H9 (cell line): ENCODE data around the gene PSMA4. TPM values are rescaled to one million over a fixed set of nuclear protein-coding genes. Genes with fewer than 3 reads are reported as not detected.
A peak's percentile ranks its signal among the peaks of the same experiment; 100 is the strongest.

Source experiments
- DNase-seq: peaks from one replicate; pipeline ENCODE4 v3.0.0-alpha.2; 2017
- H2AFZ ChIP-seq: one replicate; pipeline ENCODE4 v1.6.1; 2013; ENCODE audit warnings: mild to moderate bottlenecking, low read length, control low read depth, moderate library complexity
- H2AK5ac ChIP-seq: 2 replicates; pipeline ENCODE4 v1.6.1; 2013; ENCODE audit warnings: low read length, control low read depth, mixed read lengths; ENCODE audit not compliant: insufficient read length
- H2BK120ac ChIP-seq: one replicate; pipeline ENCODE4 v1.6.1; 2013; ENCODE audit warnings: low read depth, mild to moderate bottlenecking, low read length, control low read depth, inconsistent platforms; ENCODE audit not compliant: poor library complexity, severe bottlenecking
- H2BK12ac ChIP-seq: 2 replicates; pipeline ENCODE4 v1.6.1; 2013; ENCODE audit warnings: low read length, control low read depth, mixed read lengths, low read depth; ENCODE audit not compliant: insufficient read length
- H2BK15ac ChIP-seq: 2 replicates; pipeline ENCODE4 v1.6.1; 2013; ENCODE audit warnings: low read depth, low read length, control low read depth
- H2BK20ac ChIP-seq: one replicate; pipeline ENCODE4 v1.6.1; 2013; ENCODE audit warnings: low read depth, mild to moderate bottlenecking, low read length, control low read depth, inconsistent platforms; ENCODE audit not compliant: poor library complexity, severe bottlenecking
- H2BK5ac ChIP-seq: 2 replicates; pipeline ENCODE4 v1.6.1; 2013; ENCODE audit warnings: low read length, control low read depth, mixed read lengths; ENCODE audit not compliant: insufficient read length
- H3K14ac ChIP-seq: 2 replicates; pipeline ENCODE4 v1.6.1; 2013; ENCODE audit warnings: low read length, control low read depth; ENCODE audit not compliant: insufficient read depth
- H3K18ac ChIP-seq: 2 replicates; pipeline ENCODE4 v1.6.1; 2013; ENCODE audit warnings: low read depth, mild to moderate bottlenecking, mixed read lengths, low read length, control low read depth; ENCODE audit not compliant: insufficient read length
- H3K23ac ChIP-seq: 2 replicates; pipeline ENCODE4 v1.6.1; 2013; ENCODE audit warnings: low read length, control low read depth, mixed read lengths, low read depth; ENCODE audit not compliant: insufficient read length
- H3K23me2 ChIP-seq: 2 replicates; pipeline ENCODE4 v1.6.1; 2013; ENCODE audit warnings: low read depth, mild to moderate bottlenecking, mixed read lengths, low read length, control low read depth; ENCODE audit not compliant: insufficient read length, poor library complexity, severe bottlenecking
- H3K27ac ChIP-seq: 2 replicates; pipeline ENCODE4 v1.5.1; 2013; ENCODE audit warnings: low read length, control low read depth, mixed read lengths, low read depth; ENCODE audit not compliant: insufficient read length
- H3K27me3 ChIP-seq: 2 replicates; pipeline ENCODE4 v1.6.1; 2013; ENCODE audit warnings: low read length, control low read depth, inconsistent platforms; ENCODE audit not compliant: insufficient read depth
- H3K4ac ChIP-seq: 2 replicates; pipeline ENCODE4 v1.6.1; 2013; ENCODE audit warnings: low read depth, mild to moderate bottlenecking, control low read depth, inconsistent platforms, low read length, moderate library complexity
- H3K4me1 ChIP-seq: 2 replicates; pipeline ENCODE4 v1.6.1; 2013; ENCODE audit warnings: low read length, control low read depth, inconsistent platforms; ENCODE audit not compliant: insufficient read depth
- H3K4me2 ChIP-seq: 2 replicates; pipeline ENCODE4 v1.6.1; 2013; ENCODE audit warnings: low read length, control low read depth, mixed read lengths; ENCODE audit not compliant: insufficient read length, insufficient read depth
- H3K56ac ChIP-seq: 2 replicates; pipeline ENCODE4 v1.6.1; 2013; ENCODE audit warnings: low read depth, mild to moderate bottlenecking, mixed read lengths, low read length, control low read depth; ENCODE audit not compliant: insufficient read length
- H3K79me1 ChIP-seq: 2 replicates; pipeline ENCODE4 v1.6.1; 2013; ENCODE audit warnings: low read depth, mild to moderate bottlenecking, moderate library complexity, low read length, control low read depth, inconsistent platforms; ENCODE audit not compliant: insufficient read depth, poor library complexity, severe bottlenecking
- H3K79me2 ChIP-seq: 2 replicates; pipeline ENCODE4 v1.6.1; 2013; ENCODE audit warnings: low read length, control low read depth, inconsistent platforms; ENCODE audit not compliant: insufficient read depth
- H3K9ac ChIP-seq: 2 replicates; pipeline ENCODE4 v1.6.1; 2013; ENCODE audit warnings: low read length, control low read depth, mixed read lengths; ENCODE audit not compliant: insufficient read length; ENCODE audit errors: extremely low read depth
- H3K9me3 ChIP-seq: one replicate; pipeline ENCODE4 v1.6.1; 2013; ENCODE audit warnings: low read depth, low read length, inconsistent platforms; ENCODE audit not compliant: control insufficient read depth
- H3T11ph ChIP-seq: one replicate; pipeline ENCODE4 v1.6.1; 2013; ENCODE audit warnings: mild to moderate bottlenecking, low read length, control low read depth, inconsistent platforms
- H4K20me1 ChIP-seq: one replicate; pipeline ENCODE4 v1.6.1; 2013; ENCODE audit not compliant: control insufficient read depth, insufficient read length, insufficient read depth
- H4K5ac ChIP-seq: 2 replicates; pipeline ENCODE4 v1.6.1; 2013; ENCODE audit warnings: low read depth, mild to moderate bottlenecking, mixed read lengths, low read length, control low read depth; ENCODE audit not compliant: insufficient read length
- H4K8ac ChIP-seq: replicated peaks from 2 replicates; pipeline ENCODE4 v1.6.1; 2013; ENCODE audit warnings: low read length, control low read depth, mixed read lengths, low read depth; ENCODE audit not compliant: insufficient read length
- H4K91ac ChIP-seq: 2 replicates; pipeline ENCODE4 v1.6.1; 2013; ENCODE audit warnings: low read depth, mild to moderate bottlenecking, moderate library complexity, mixed read lengths, low read length, control low read depth; ENCODE audit not compliant: insufficient read length
- H3K27ac Mint-ChIP-seq, 3 experiments: 2 replicates in 2 of 3; 3 replicates in 1 of 3; pipeline ENCODE4 v1.8.0; 2020 to 2021; ENCODE audit warnings: mixed read lengths in 3 of 3, mild to moderate bottlenecking in 1 of 3, moderate library complexity in 1 of 3
- H3K27me3 Mint-ChIP-seq: 2 replicates; pipeline ENCODE4 v1.8.0; 2021; ENCODE audit warnings: low read depth, mild to moderate bottlenecking, moderate library complexity, mixed read lengths
- H3K36me3 Mint-ChIP-seq, 3 experiments: 2 replicates in 2 of 3; 3 replicates in 1 of 3; pipeline ENCODE4 v1.8.0; 2020 to 2021; ENCODE audit warnings: low read depth in 3 of 3, mixed read lengths in 3 of 3; ENCODE audit not compliant: insufficient read depth in 1 of 3
- H3K4me1 Mint-ChIP-seq, 2 experiments: 2 replicates each; pipeline ENCODE4 v1.8.0; 2020; ENCODE audit warnings: mixed read lengths in 2 of 2
- H3K4me3 Mint-ChIP-seq, 2 experiments: 2 replicates in 1 of 2; 3 replicates in 1 of 2; pipeline ENCODE4 v1.8.0; 2020 to 2021; ENCODE audit warnings: mild to moderate bottlenecking in 2 of 2, mixed read lengths in 2 of 2, moderate library complexity in 1 of 2
- H3K9me3 Mint-ChIP-seq, 2 experiments: 2 replicates in 1 of 2; 3 replicates in 1 of 2; pipeline ENCODE4 v1.8.0; 2020; ENCODE audit warnings: mild to moderate bottlenecking in 2 of 2, mixed read lengths in 2 of 2, moderate library complexity in 1 of 2
- CTCF ChIP-seq: fragments of 200-600 bp; sonication (generic); conservative IDR thresholded peaks from 3 replicates; pipeline ENCODE4 v1.8.0; 2021; ENCODE audit warnings: antibody characterized with exemption, mild to moderate bottlenecking
- WGBS: extraction: QIAGEN DNeasy Blood & Tissue Kit; methylation state at CpG from one replicate; pipeline ENCODE4 v1.1.7; 2013; ENCODE audit warnings: missing lambda C conversion rate, low lambda C conversion rate, mixed read lengths; ENCODE audit not compliant: insufficient read length; ENCODE audit errors: extremely low coverage; 5-methylcytosine and 5-hydroxymethylcytosine counted together
- total RNA-seq: library from RNA; stranded (reverse); gene quantifications from 2 replicates; pipeline ENCODE4 v1.2.1, GENCODE V29; 2021

The PSMA4 gene
- total RNA-seq, 1 experiment from 2014 or later = 333 TPM

- no peak for TF ChIP-seq CTCF
- WGBS = no CpG with 5 or more reads among the region's 75 CpGs
- peaks cover 6% of the 10 kb centered on the region for H3K23me2 ChIP-seq
- H3K18ac ChIP-seq = peak within 1 kb of the TSS; percentile 53
- H4K20me1 ChIP-seq = no peaks in the 10 kb centered on the region
- no peaks in the 10 kb centered on the region for H3K27me3 ChIP-seq
- H2AFZ ChIP-seq = peak within 1 kb of the TSS; percentile 50
- no peaks in the 10 kb centered on the region for H3K4me1 ChIP-seq
- 0 out of 2 replicates have a peak, but pooled peaks cover 3% of the 10 kb centered on the region for H3K79me2 ChIP-seq
- no peak within 1 kb of the TSS for H2BK12ac ChIP-seq
- no peaks in the 10 kb centered on the region for H3K9me3 ChIP-seq
- peak; percentile 100 for DNase-seq
- H2BK5ac ChIP-seq = no peak within 1 kb of the TSS
- Mint-ChIP-seq H3K4me3 (peak within 1 kb of the TSS; percentile 80 to 98), H3K9me3 (no peaks in the 10 kb centered on the region), H3K36me3 (peaks cover 0 to 3% (median 1%) of the 10 kb centered on the region in 3 experiments; a peak in 3 of 7 replicates), H3K27me3 (no peaks in the 10 kb centered on the region; the same call in 1 of the 2 replicates), H3K27ac (peak within 1 kb of the TSS in 2 of 3 experiments; percentile 83 to 85; a peak in 5 of 7 replicates), H3K4me1 (peaks cover 28% of the 10 kb centered on the region in 2 experiments)
- peak within 1 kb of the TSS; percentile 79 for H3K9ac ChIP-seq
- no peak within 1 kb of the TSS for H2AK5ac ChIP-seq
- no peak within 1 kb of the TSS for H2BK20ac ChIP-seq
- no peak within 1 kb of the TSS for H4K5ac ChIP-seq
- no peak within 1 kb of the TSS for H3K23ac ChIP-seq
- peak within 1 kb of the TSS; percentile 83 for H3K14ac ChIP-seq
- H3K4me2 ChIP-seq = peak within 1 kb of the TSS; percentile 77
- H3K56ac ChIP-seq = no peak within 1 kb of the TSS
- no peak within 1 kb of the TSS for H3K4ac ChIP-seq
- H2BK15ac ChIP-seq = no peak within 1 kb of the TSS
- H3T11ph ChIP-seq = no peak within 1 kb of the TSS
- no peak within 1 kb of the TSS for H4K91ac ChIP-seq
- no peak within 1 kb of the TSS for H3K27ac ChIP-seq
- no peaks in the 10 kb centered on the region for H3K79me1 ChIP-seq
- H4K8ac ChIP-seq = no peak within 1 kb of the TSS
- no peak within 1 kb of the TSS for H2BK120ac ChIP-seq
These were observed 25.1 kb downstream of the PSMA4 start, which contains the start of gene CHRNA5 for GRCh38 chr15:78565097-78565950. CHRNA5 (plus strand) TSS chr15:78565520; CDS start chr15:78565720, 200 bp downstream.
